H1 (cell line): ENCODE measurements around the gene MEF2A. TPM values are rescaled to one million over a fixed set of nuclear protein-coding genes. Genes with fewer than 3 reads are reported as not detected.

Experiments
- CTCF ChIA-PET: fragments of 300-600 bp; sonication (Branson Sonifier 250); formaldehyde crosslinking; loops from one replicate; lab custom pipeline; 2021; ENCODE audit not compliant: partially characterized antibody; lab: Charles Lee
- POLR2A ChIA-PET: fragments of 300-600 bp; sonication (Branson Sonifier 250); formaldehyde crosslinking; loops from one replicate; lab custom pipeline; 2021; ENCODE audit warnings: inconsistent platforms; ENCODE audit not compliant: partially characterized antibody; lab: Charles Lee
- DNase-seq, 2 experiments: peaks; one replicate each; pipeline versions ENCODE4 v3.0.0 to v3.0.0-alpha.2; 2010 to 2022; ENCODE audit warnings: low spot score in 2 of 2, low read depth in 1 of 2, mixed read lengths in 1 of 2
- FAIRE-seq: peaks from 2 replicates; lab custom pipeline; 2011; peaks lifted over from hg19 to GRCh38; lab: Jason Lieb, UNC
- H2AFZ ChIP-seq: 2 replicates; pipeline ENCODE4 v1.8.1; 2012; ENCODE audit warnings: low read length, inconsistent platforms
- H2AK5ac ChIP-seq: 2 replicates; pipeline ENCODE4 v1.6.1; 2013; ENCODE audit warnings: low read depth, low read length
- H2BK120ac ChIP-seq: replicated peaks from 2 replicates; pipeline ENCODE3; 2013; ENCODE audit warnings: low read depth, low read length, inconsistent platforms
- H2BK12ac ChIP-seq: 2 replicates; pipeline ENCODE4 v1.6.1; 2013; ENCODE audit warnings: low read depth, low read length
- H2BK15ac ChIP-seq: 2 replicates; pipeline ENCODE4 v1.6.1; 2013; ENCODE audit warnings: low read length
- H2BK20ac ChIP-seq: 2 replicates; pipeline ENCODE4 v1.6.1; 2013; ENCODE audit warnings: low read length
- H2BK5ac ChIP-seq: 2 replicates; pipeline ENCODE4 v1.6.1; 2013; ENCODE audit warnings: low read depth, low read length
- H3K14ac ChIP-seq: 2 replicates; pipeline ENCODE4 v1.6.1; 2013; ENCODE audit warnings: inconsistent platforms; ENCODE audit not compliant: insufficient read length
- H3K18ac ChIP-seq: 2 replicates; pipeline ENCODE4 v1.6.1; 2013; ENCODE audit warnings: low read length; ENCODE audit errors: extremely low read depth
- H3K23ac ChIP-seq: 2 replicates; pipeline ENCODE4 v1.6.1; 2013; ENCODE audit warnings: inconsistent platforms; ENCODE audit not compliant: insufficient read length
- H3K23me2 ChIP-seq: 2 replicates; pipeline ENCODE4 v1.6.1; 2013; ENCODE audit warnings: low read depth, low read length
- H3K27ac ChIP-seq: 2 replicates; pipeline ENCODE4 v1.6.1; 2011; ENCODE audit warnings: low read depth, low read length, inconsistent platforms
- H3K27me3 ChIP-seq, 4 experiments: replicated peaks in 1 of 4; 1 replicate in 1 of 4; 2 replicates in 3 of 4; pipeline versions ENCODE4 v1.6.1 to v1.8.1; 2011 to 2013; ENCODE audit warnings: low read length in 3 of 4, mild to moderate bottlenecking in 3 of 4, inconsistent platforms in 2 of 4, mixed read lengths in 2 of 4, moderate library complexity in 1 of 4; ENCODE audit not compliant: control insufficient read depth in 3 of 4, insufficient read depth in 3 of 4; ENCODE audit errors: extremely low read depth in 1 of 4
- H3K36me3 ChIP-seq, 4 experiments: 2 replicates each; pipeline versions ENCODE4 v1.6.1 to v1.8.1; 2011 to 2013; ENCODE audit warnings: mild to moderate bottlenecking in 4 of 4, low read length in 3 of 4, moderate library complexity in 2 of 4, control low read depth in 1 of 4, inconsistent platforms in 1 of 4; ENCODE audit not compliant: insufficient read depth in 4 of 4, control insufficient read depth in 2 of 4
- H3K4ac ChIP-seq: replicated peaks from 2 replicates; pipeline ENCODE3; 2013; ENCODE audit warnings: low read length, low read depth, mixed read lengths, inconsistent platforms; ENCODE audit not compliant: insufficient read length
- H3K4me1 ChIP-seq, 4 experiments: replicated peaks in 1 of 4; 1 replicate in 1 of 4; 2 replicates in 3 of 4; pipeline versions ENCODE4 v1.6.1 to v1.8.1; 2011 to 2013; ENCODE audit warnings: low read length in 3 of 4, inconsistent platforms in 2 of 4, mixed read lengths in 1 of 4; ENCODE audit not compliant: insufficient read depth in 4 of 4, control insufficient read depth in 3 of 4
- H3K4me2 ChIP-seq, 2 experiments: 2 replicates each; pipeline versions ENCODE4 v1.6.1 to v1.8.1; 2011 to 2013; ENCODE audit warnings: low read depth in 2 of 2, low read length in 2 of 2, control low read depth in 1 of 2, inconsistent platforms in 1 of 2, mild to moderate bottlenecking in 1 of 2; ENCODE audit not compliant: insufficient read depth in 1 of 2
- H3K4me3 ChIP-seq, 4 experiments: fragments of 200-600, 300-600 bp in 1 of 4; sonication (generic), shearing (Covaris generic), sonication (Bioruptor Twin) in 1 of 4; 2 replicates each; pipeline versions ENCODE4 v1.5.1 to v1.8.1; 2011 to 2016; ENCODE audit warnings: low read length in 4 of 4, low read depth in 3 of 4, control low read depth in 2 of 4, inconsistent platforms in 2 of 4, mild to moderate bottlenecking in 2 of 4, mixed read lengths in 1 of 4, moderate library complexity in 1 of 4; ENCODE audit not compliant: insufficient read depth in 2 of 4; ENCODE audit errors: extremely low read depth in 1 of 4
- H3K56ac ChIP-seq: replicated peaks from 2 replicates; pipeline ENCODE3; 2013; ENCODE audit warnings: low read depth, mild to moderate bottlenecking, mixed read lengths, low read length, inconsistent platforms; ENCODE audit not compliant: insufficient read length
- H3K79me1 ChIP-seq: 2 replicates; pipeline ENCODE4 v1.6.1; 2013; ENCODE audit warnings: low read depth, low read length, control low read depth
- H3K79me2 ChIP-seq, 2 experiments: 2 replicates each; pipeline versions ENCODE4 v1.6.1 to v1.8.1; 2012 to 2013; ENCODE audit warnings: low read length in 2 of 2, mild to moderate bottlenecking in 2 of 2, inconsistent platforms in 1 of 2; ENCODE audit not compliant: insufficient read depth in 2 of 2, control insufficient read depth in 1 of 2
- H3K9ac ChIP-seq, 4 experiments: replicated peaks in 1 of 4; 1 replicate in 1 of 4; 2 replicates in 3 of 4; pipeline versions ENCODE4 v1.6.1 to v1.8.1; 2011 to 2013; ENCODE audit warnings: low read depth in 3 of 4, low read length in 3 of 4, control low read depth in 2 of 4, mild to moderate bottlenecking in 2 of 4, moderate library complexity in 2 of 4, inconsistent platforms in 1 of 4; ENCODE audit errors: extremely low read depth in 1 of 4
- H3K9me3 ChIP-seq, 2 experiments: 2 replicates each; pipeline versions ENCODE4 v1.6.1 to v1.8.1; 2012 to 2013; ENCODE audit warnings: mild to moderate bottlenecking in 2 of 2, moderate library complexity in 2 of 2, control low read depth in 1 of 2, inconsistent platforms in 1 of 2, low read depth in 1 of 2, low read length in 1 of 2, mixed read lengths in 1 of 2; ENCODE audit not compliant: insufficient read depth in 2 of 2
- H4K20me1 ChIP-seq, 2 experiments: replicated peaks in 1 of 2; 2 replicates each; pipeline versions ENCODE3 to v1.8.1; 2011 to 2013; ENCODE audit warnings: inconsistent platforms in 2 of 2, low read length in 2 of 2, mild to moderate bottlenecking in 1 of 2; ENCODE audit not compliant: insufficient read depth in 2 of 2, control insufficient read depth in 1 of 2
- H4K5ac ChIP-seq: 2 replicates; pipeline ENCODE4 v1.6.1; 2013; ENCODE audit warnings: low read length, low read depth, mixed read lengths, inconsistent platforms; ENCODE audit not compliant: insufficient read length
- H4K8ac ChIP-seq: 2 replicates; pipeline ENCODE4 v1.8.0; 2013; ENCODE audit warnings: mild to moderate bottlenecking, moderate library complexity, low read length, inconsistent platforms; ENCODE audit not compliant: insufficient read depth; ENCODE audit errors: extremely low read depth
- H4K91ac ChIP-seq: replicated peaks from 2 replicates; pipeline ENCODE3; 2013; ENCODE audit warnings: low read length, mixed read lengths, inconsistent platforms; ENCODE audit not compliant: insufficient read length
- BACH1 ChIP-seq: IDR thresholded peaks from 2 replicates; pipeline ENCODE4 v1.6.1; 2012; ENCODE audit warnings: low read length, improper control_type of control experiment
- BRCA1 ChIP-seq: IDR thresholded peaks from 2 replicates; pipeline ENCODE4 v1.6.1; 2012; ENCODE audit warnings: low read depth, low read length, improper control_type of control experiment
- CBX5 ChIP-seq: fragments of 300-800, 300-1000 bp; sonication (generic); IDR thresholded peaks from 2 replicates; pipeline ENCODE4 v1.7.1; 2016; ENCODE audit warnings: antibody characterized with exemption, low read length, low read depth
- CHD1 ChIP-seq: IDR thresholded peaks from 2 replicates; pipeline ENCODE4 v1.6.1; 2012; ENCODE audit warnings: low read depth, low read length, improper control_type of control experiment
- EZH2 ChIP-seq: fragments of 200-600 bp; sonication (generic); IDR thresholded peaks from 2 replicates; pipeline ENCODE4 v1.7.1; 2012; ENCODE audit warnings: low read depth, mild to moderate bottlenecking, moderate library complexity, low read length, inconsistent platforms; ENCODE audit not compliant: severe bottlenecking
- FOSL1 ChIP-seq: IDR thresholded peaks from 2 replicates; pipeline ENCODE4 v1.6.1; 2011; ENCODE audit warnings: mild to moderate bottlenecking, low read depth, low read length, moderate library complexity; ENCODE audit not compliant: insufficient read depth
- JUN ChIP-seq: IDR thresholded peaks from 2 replicates; pipeline ENCODE4 v1.6.1; 2011; ENCODE audit warnings: low read depth, mild to moderate bottlenecking, improper control_type of control experiment, low read length
- MAFK ChIP-seq: IDR thresholded peaks from 2 replicates; pipeline ENCODE4 v1.6.1; 2012; ENCODE audit warnings: low read depth, mild to moderate bottlenecking, improper control_type of control experiment, low read length
- NANOG ChIP-seq: IDR thresholded peaks from 2 replicates; pipeline ENCODE4 v1.6.1; 2011; ENCODE audit warnings: low read length, low read depth, mild to moderate bottlenecking, inconsistent platforms; ENCODE audit not compliant: insufficient read depth, poor library complexity, severe bottlenecking
- RAD21 ChIP-seq, 2 experiments: IDR thresholded peaks in 1 of 2; conservative IDR thresholded peaks in 1 of 2; 2 replicates each; pipeline ENCODE4 v1.6.1; 2011; ENCODE audit warnings: low read depth in 2 of 2, low read length in 2 of 2, improper control_type of control experiment in 1 of 2, inconsistent platforms in 1 of 2, mild to moderate bottlenecking in 1 of 2, moderate library complexity in 1 of 2
- RBBP5 ChIP-seq: IDR thresholded peaks from 2 replicates; pipeline ENCODE4 v1.7.1; 2012; ENCODE audit warnings: low read depth, mild to moderate bottlenecking, inconsistent platforms, low read length, moderate library complexity, borderline replicate concordance
- RXRA ChIP-seq: IDR thresholded peaks from 2 replicates; pipeline ENCODE4 v1.6.1; 2011; ENCODE audit warnings: low read depth, mild to moderate bottlenecking, low read length, moderate library complexity; ENCODE audit not compliant: insufficient read depth
- TAF7 ChIP-seq: optimal IDR thresholded peaks from 2 replicates; pipeline ENCODE3; 2011; ENCODE audit warnings: low read depth, mild to moderate bottlenecking, inconsistent platforms, low read length, moderate library complexity, borderline replicate concordance
- TBP ChIP-seq: IDR thresholded peaks from 2 replicates; pipeline ENCODE4 v1.6.1; 2011; ENCODE audit warnings: low read depth, low read length, improper control_type of control experiment
- polyA plus RNA-seq, 7 experiments: library from polyadenylated mRNA; depleted of rRNA in 3 of 7; stranded (reverse) in 5 of 7; unstranded in 2 of 7; fragments of >200 nt in 5 of 7; fragments of 200-250 nt in 2 of 7; gene quantifications; 1 replicate in 5 of 7; 2 replicates in 1 of 7; 4 replicates in 1 of 7; pipeline versions ENCODE4 v1.2.1 to v1.2.3, GENCODE V29; 2011 to 2013; ENCODE audit warnings: missing spikeins in 2 of 7, mixed read lengths in 2 of 7
- total RNA-seq: library from RNA; stranded (reverse); fragmentation: NEBNext Ultra II Directional; extraction: Animal tissue kit (Norgen Biotek cat#: 25700); gene quantifications from 2 replicates; pipeline ENCODE4 v1.2.1, GENCODE V29; 2021
- TF ChIP-seq, protein P1 (sequence below): IDR thresholded peaks from 2 replicates; pipeline ENCODE4 v1.6.1; 2012; ENCODE audit warnings: inconsistent platforms

MEF2A gene
- total and polyA plus RNA-seq, 2 of the 8 experiments (the other 6 are each of a cell fraction or from before 2014, with no cell fraction given), result 15.6 to 22.5 TPM

- Histone ChIP-seq H2BK5ac (no peak overlapping the region), H3K18ac (no peak overlapping the region), H3K4me1 (no peaks in the 10 kb centered on the region), H2BK12ac (no peak overlapping the region), H4K5ac (no peak overlapping the region), H3K9me3 (no peaks in the 10 kb centered on the region), H3K27me3 (peaks cover 0 to 1% (median 0%) of the 10 kb centered on the region in 4 experiments; a peak in 1 of 7 replicates), H2BK20ac (no peak overlapping the region), H3K4ac (no peak overlapping the region), H3K23me2 (no peaks in the 10 kb centered on the region), H4K8ac (no peak overlapping the region), H3K56ac (no peak overlapping the region), H3K4me3 (no peak overlapping the region), H4K20me1 (no peaks in the 10 kb centered on the region), H2BK120ac (no peak overlapping the region), H3K23ac (no peak overlapping the region), H3K4me2 (no peak overlapping the region), H2AK5ac (no peak overlapping the region), H3K79me2 (no peaks in the 10 kb centered on the region), H2BK15ac (no peak overlapping the region), H3K36me3 (peaks cover 3 to 31% (median 7%) of the 10 kb centered on the region in 4 experiments; a peak in 4 of 8 replicates), H4K91ac (no peak overlapping the region), H3K14ac (no peak overlapping the region), H3K27ac (no peak overlapping the region), H3K9ac (no peak overlapping the region), H3K79me1 (no peaks in the 10 kb centered on the region), H2AFZ (no peak overlapping the region)
- ChIA-PET POLR2A (no interaction called here), CTCF (no interaction called here)
- no peak for FAIRE-seq
- DNase-seq, result no peak
- no peak for TF ChIP-seq EZH2
- TF ChIP-seq RBBP5, result no peak
- no peak for TF ChIP-seq NANOG
- TF ChIP-seq BRCA1, result no peak
- TF ChIP-seq JUN, result no peak
- TF ChIP-seq, protein P1, sequence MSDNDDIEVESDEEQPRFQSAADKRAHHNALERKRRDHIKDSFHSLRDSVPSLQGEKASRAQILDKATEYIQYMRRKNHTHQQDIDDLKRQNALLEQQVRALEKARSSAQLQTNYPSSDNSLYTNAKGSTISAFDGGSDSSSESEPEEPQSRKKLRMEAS, result no peak
- no peak for TF ChIP-seq TAF7
- no peak for TF ChIP-seq CHD1
- TF ChIP-seq RXRA, result no peak
- no peak for TF ChIP-seq FOSL1
- TF ChIP-seq BACH1, result no peak
- no peak for TF ChIP-seq MAFK
- TF ChIP-seq RAD21 (IDR thresholded peaks at IDR 0.05 in 1 of 2, conservative IDR thresholded peaks at IDR 0.05 in 1 of 2; ENCODE audit: low read depth in 2 of 2, low read length in 2 of 2), result no peak
- no peak for TF ChIP-seq TBP
- no peak for TF ChIP-seq CBX5
These were observed 114.5 kb downstream of the MEF2A start for GRCh38 chr15:99680276-99680675.
